ENCODE data around the gene RPL22.

The RPL22 gene

DNA sequence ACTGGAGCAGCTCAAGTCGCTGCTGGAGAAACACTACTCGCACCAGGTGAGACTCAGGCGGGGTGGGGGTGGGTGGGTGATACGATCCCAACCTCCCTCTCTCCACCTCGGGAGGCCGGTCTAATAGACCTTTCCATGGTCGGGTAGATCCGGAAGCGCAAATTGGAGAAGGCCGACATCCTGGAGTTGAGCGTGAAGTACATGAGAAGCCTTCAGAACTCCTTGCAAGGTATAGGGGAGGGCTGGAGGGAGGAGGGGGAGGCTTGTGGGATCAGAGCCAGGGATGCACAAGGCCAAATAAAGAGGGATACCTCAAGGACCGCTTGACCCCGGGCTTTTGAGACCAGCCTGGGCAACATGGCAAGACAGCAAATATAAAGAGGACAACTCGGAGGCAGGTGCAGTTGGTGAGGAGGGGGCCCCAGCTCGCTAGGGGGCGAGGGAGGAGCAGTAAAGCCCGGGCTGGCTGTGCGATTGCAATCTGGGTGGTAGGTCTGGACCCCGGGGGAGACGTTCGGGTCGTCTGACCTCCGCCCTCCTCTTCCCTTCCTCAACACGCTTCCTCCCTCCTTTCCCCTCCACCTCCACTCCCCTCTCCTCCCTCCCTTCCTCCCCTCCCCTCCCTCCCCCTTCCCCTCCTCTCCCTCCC lies 45.1 kb upstream of the RPL22 start:
- DNase-seq (ENCODE audit: low spot score) = no peak
- TF ChIP-seq, protein P1, sequence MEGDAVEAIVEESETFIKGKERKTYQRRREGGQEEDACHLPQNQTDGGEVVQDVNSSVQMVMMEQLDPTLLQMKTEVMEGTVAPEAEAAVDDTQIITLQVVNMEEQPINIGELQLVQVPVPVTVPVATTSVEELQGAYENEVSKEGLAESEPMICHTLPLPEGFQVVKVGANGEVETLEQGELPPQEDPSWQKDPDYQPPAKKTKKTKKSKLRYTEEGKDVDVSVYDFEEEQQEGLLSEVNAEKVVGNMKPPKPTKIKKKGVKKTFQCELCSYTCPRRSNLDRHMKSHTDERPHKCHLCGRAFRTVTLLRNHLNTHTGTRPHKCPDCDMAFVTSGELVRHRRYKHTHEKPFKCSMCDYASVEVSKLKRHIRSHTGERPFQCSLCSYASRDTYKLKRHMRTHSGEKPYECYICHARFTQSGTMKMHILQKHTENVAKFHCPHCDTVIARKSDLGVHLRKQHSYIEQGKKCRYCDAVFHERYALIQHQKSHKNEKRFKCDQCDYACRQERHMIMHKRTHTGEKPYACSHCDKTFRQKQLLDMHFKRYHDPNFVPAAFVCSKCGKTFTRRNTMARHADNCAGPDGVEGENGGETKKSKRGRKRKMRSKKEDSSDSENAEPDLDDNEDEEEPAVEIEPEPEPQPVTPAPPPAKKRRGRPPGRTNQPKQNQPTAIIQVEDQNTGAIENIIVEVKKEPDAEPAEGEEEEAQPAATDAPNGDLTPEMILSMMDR (IDR thresholded peaks at IDR 0.05; ENCODE audit: extremely low read depth, missing control alignments) = no peak

DNA sequence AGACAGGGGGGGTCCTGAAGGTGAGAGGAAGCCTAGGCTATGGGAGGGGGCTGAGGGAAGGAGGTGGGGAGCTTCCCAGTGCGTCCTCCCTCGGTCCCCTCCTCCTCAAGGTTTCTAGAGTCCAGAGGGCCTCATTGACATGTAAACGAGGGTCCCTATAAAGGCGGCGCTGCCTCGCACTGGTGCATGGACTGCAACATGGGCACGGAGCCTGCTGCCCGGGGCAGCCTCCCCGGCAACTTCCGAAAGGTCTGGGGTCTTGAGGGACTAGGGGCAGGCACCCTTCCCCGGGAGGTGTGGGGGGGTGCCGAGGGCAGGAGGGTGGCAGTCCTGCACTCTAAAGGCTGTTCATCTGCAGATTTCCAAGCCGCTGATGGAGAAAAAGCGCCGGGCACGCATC lies 44.6 kb upstream of the RPL22 start, which contains the start of gene HES3:
HES3 (plus strand) TSS at position 187 of the 400 bp plus-strand sequence; CDS start at position 374, 187 bp downstream.
- TF ChIP-seq, protein P1 (IDR thresholded peaks at IDR 0.05; ENCODE audit: extremely low read depth, missing control alignments) = no peak
- DNase-seq (ENCODE audit: low spot score) = no peak

DNA sequence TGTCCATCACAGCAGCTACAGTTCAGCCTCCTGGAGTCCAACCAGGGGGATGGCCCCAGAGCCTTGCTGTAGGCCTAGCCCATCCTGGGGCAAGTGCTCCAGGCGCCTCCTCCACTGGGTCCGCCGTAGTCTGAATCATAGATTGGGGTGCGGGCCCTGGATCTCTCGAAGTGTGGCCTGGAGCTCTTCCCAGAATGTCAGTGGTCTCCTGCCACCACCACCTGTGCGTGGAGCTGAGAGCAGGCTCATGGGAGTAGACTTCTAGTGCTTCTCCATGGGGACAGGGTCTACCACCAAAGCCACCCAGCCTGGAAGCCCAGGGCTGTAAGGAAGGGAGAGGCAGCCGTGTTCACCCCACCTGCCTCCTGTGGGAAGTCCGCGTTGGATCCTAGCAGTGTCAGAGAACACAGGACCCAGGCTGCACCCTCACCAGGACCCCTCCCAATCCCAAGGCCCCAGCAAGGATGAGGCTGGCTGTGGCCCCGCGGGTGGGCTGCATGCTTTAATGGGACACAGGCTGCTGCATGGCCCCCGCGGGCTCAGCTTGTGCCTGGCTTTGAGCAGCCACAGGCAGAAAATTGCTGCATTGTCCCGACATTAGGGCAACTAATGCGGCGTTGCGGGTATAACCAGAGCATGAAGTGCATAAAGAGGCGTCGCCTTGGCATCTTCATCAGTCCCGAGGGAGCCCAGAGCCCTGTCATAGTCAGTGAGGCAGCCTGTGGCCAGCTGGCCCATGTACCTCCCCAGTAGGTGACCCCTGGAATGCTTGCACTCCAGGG lies 43.8 kb upstream of the RPL22 start:
- TF ChIP-seq, protein P1 (IDR thresholded peaks at IDR 0.05; ENCODE audit: extremely low read depth, missing control alignments) = no peak
- no peak for DNase-seq (ENCODE audit: low spot score)

DNA sequence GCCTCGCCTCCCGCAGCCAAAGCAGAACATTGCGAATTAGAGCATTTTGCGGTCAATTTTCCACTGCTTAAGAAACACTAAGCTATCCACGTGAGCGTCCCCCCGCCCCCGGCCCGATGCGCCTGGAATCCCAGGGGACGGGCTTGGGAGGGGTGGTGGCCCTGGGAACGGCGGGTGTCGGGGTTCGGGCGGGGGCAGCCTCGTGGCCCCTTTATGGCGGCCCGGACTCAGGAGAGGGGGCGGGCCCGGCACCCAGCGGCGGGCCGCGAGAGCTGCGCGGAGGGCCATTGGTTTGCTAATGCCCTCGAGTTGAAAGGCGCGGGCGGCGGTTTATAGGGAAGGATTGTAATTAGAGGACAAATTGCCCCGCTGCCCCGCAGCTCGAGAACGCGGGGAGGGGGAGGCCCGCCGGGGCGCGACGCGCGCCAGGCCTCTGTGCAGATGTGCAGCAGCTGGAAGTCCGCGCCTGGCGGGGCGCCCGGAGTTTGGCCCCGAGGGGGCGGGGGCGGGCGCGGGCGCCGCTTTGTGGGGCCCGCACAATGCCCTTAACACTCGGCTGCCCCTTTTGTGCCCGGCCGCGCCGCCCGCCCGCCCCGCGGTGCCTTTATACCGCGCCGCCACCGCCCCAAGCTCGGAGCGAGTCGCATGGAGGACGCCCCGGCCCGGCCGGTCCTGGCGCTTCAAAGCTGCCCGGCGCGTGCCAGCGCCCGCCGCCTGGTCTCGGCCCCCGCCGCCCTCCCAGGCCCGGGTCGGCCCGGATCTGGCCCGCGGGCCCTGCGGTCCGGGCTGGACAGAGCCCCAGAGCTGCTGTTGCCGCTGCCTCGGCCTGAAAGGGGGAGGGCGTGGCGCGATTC lies 42.7 kb upstream of the RPL22 start:
- no peak for DNase-seq (ENCODE audit: low spot score)
- TF ChIP-seq, protein P1 (IDR thresholded peaks at IDR 0.05; ENCODE audit: extremely low read depth, missing control alignments) = no peak

DNA sequence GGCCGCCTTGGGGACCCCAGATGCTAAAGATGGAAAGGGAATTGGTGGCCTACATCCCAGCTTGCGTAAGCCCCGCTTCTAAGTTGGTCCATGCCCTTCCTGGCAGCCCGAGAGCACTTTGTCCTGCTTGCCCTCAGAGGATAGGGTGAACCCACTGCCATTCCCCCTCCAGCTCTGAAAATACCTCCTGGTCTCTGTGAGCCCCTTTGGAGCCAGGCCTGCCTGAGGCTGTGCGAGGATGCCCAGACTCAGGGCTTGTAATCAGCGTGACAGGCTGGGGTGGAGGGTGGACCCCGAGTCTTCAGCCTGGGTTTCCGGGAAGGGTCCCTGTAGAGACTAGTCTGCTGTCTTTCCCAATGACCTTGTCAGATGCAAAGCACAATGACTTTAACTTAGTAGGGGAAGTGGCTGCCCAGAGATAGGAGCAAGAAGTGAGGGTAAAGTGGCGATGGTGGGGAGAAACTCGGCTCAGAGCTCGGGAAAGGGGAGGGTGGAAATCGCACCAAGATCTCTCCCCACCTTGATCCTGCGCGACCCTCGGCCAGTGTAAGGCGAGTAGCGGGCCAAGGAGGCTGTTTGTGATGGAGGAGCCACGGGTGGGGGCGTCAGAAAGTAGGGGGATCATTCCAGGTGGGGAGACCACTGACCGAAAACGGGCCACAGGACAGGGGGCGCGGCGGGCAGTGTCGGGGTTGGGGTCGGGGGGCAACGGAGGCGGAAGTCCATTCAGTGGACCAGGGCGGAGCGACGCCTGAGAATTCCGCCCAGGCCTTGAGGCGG lies 41.9 kb upstream of the RPL22 start:
- TF ChIP-seq, protein P1 (IDR thresholded peaks at IDR 0.05; ENCODE audit: extremely low read depth, missing control alignments) = no peak
- DNase-seq (ENCODE audit: low spot score) = no peak

DNA sequence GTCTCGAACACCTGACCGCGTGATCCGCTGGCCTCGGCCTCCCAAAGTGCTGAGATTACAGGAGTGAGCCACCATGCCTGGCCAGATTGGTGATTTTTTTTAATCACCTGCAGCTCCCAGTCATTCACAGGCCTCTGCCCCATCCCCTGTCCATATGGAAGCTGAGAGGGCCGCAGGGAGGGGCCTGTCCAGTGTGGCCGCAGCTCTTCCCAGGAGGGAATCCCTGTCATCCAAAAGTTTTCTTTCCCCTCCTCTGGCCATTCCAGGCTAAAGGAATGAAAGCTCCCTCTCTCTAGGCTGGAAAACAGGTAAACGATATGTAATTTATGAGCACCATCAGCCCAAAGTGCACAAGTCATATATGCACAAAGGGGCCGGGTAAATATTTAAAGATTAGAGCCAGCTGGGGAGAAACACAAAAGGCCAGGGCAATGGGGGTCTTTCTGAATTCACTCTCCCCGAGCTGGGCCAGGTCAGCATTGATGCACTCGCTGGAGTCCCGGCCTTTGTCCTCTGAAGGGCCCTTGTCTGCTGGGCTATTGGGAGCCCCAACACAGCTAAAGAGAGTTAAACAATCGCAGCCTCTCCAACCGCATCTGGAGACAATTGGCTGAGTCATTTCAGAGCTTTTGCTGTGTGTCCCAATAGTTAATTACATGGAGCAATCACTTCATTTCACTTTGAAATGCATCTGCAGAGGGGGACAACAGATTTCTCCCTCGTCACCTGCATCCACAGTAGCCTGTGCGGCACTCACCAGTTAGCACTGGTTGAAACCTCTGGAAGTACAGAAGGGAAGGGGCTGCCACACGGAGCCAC lies 40.8 kb upstream of the RPL22 start:
- DNase-seq (ENCODE audit: low spot score) = no peak
- TF ChIP-seq, protein P1 (IDR thresholded peaks at IDR 0.05; ENCODE audit: extremely low read depth, missing control alignments) = no peak
